Right ventricle myocardium inferior (tissue), 1 donor: Measurements from ENCODE around the gene PIP4K2A. TPM values are rescaled to one million over a fixed set of nuclear protein-coding genes. Genes with fewer than 3 reads are reported as not detected.
"Not testable (repeated sequence)": the region's sequence is repeated elsewhere in the genome, so short reads cannot be mapped to it uniquely, and the experiment has no call there.

ENCODE experiments used
- ATAC-seq: fragments of 200-7000 bp; cut with Tn5 transposase; one replicate; pipeline ENCODE4 v1.9.1; 2020; ENCODE audit warnings: mild to moderate bottlenecking, moderate library complexity
- DNase-seq: peaks from one replicate; pipeline ENCODE4 v3.0.0; 2021; ENCODE audit errors: missing footprints
- intact Hi-C: fragments of 100-400 bp; cut with DNase I; formaldehyde crosslinking; loops from one replicate; pipeline ENCODE4 v1.11.0; 2022
- long read RNA-seq: library from polyadenylated mRNA; unstranded; transcript quantifications from one replicate; pipeline ENCODE4 v2.0.0, GENCODE V29; 2021
- total RNA-seq: library from RNA; stranded (reverse); fragmentation: NEBNext Ultra II Directional; extraction: Animal tissue kit (Norgen Biotek cat#: 25700); gene quantifications from one replicate; pipeline ENCODE4 v1.2.1, GENCODE V29; 2021
- donor health status: DM: no; HTN: yes; CAD: no; lungs with severe emphysema.

The PIP4K2A gene
- total RNA-seq, result 14.0 TPM
- long read RNA-seq, partial matches to known transcripts, result 1 of 2 reads
- long read RNA-seq, other reads (novel, unspliced or antisense), result 1 of 2 reads

GRCh38 chr10:22714479-22715289 lies at the start of gene PIP4K2A:
TSS of gene PIP4K2A (minus strand) at chr10:22714578. CDS start at chr10:22714326, 252 bp downstream.
- DNase-seq, result peak; percentile 93
- intact Hi-C loops, result loop anchor here (1.0 to 10.0 kb wide), 3 partner anchors 29 to 390 kb away; partner anchors contain the start of gene BMI1
- ATAC-seq, result peak; percentile 91

GRCh38 chr10:22761569-22762220 lies 47.3 kb upstream of the PIP4K2A start:
- intact Hi-C loops, result no loop called here
- DNase-seq (no peak), ATAC-seq (no peak)

GRCh38 chr10:22760025-22760424 lies 45.6 kb upstream of the PIP4K2A start:
- ATAC-seq, result no peak
- intact Hi-C loops, result no loop called here

GRCh38 chr10:22758867-22759266 lies 44.5 kb upstream of the PIP4K2A start:
- ATAC-seq (no peak), DNase-seq (no peak)
- intact Hi-C loops, result no loop called here

More at GRCh38 chr10:22760025-22760424, 45.6 kb upstream of the PIP4K2A start:
- DNase-seq, result no peak

GRCh38 chr10:22754296-22754695 lies 39.9 kb upstream of the PIP4K2A start:
- ATAC-seq (no peak), DNase-seq (no peak)
- intact Hi-C loops, result no loop called here

- intact Hi-C loops, result no loop called here
- ATAC-seq (no peak), DNase-seq (no peak)
Observed at GRCh38 chr10:22753786-22754185, 39.4 kb upstream of the PIP4K2A start.

GRCh38 chr10:22752272-22752889 lies 38.0 kb upstream of the PIP4K2A start:
- no peak for DNase-seq
- intact Hi-C loops, result no loop called here
- no peak for ATAC-seq

- DNase-seq (no peak), ATAC-seq (no peak)
- intact Hi-C loops, result no loop called here
Observed at GRCh38 chr10:22750131-22750530, 35.8 kb upstream of the PIP4K2A start.

GRCh38 chr10:22744858-22745257 lies 30.5 kb upstream of the PIP4K2A start:
- ATAC-seq, DNase-seq, intact Hi-C loops: not testable (repeated sequence)

- peak; percentile 31 for ATAC-seq
- intact Hi-C loops, result loop anchor here (1.0 kb wide), 1 partner anchor 27 kb away; no protein-coding TSS in a partner anchor
Observed at GRCh38 chr10:22742678-22743077, 28.3 kb upstream of the PIP4K2A start.

GRCh38 chr10:22741631-22742030 lies 27.3 kb upstream of the PIP4K2A start:
- DNase-seq, ATAC-seq, intact Hi-C loops: not testable (repeated sequence)

More at GRCh38 chr10:22742678-22743077, 28.3 kb upstream of the PIP4K2A start:
- no peak for DNase-seq

- DNase-seq (no peak), ATAC-seq (no peak)
- intact Hi-C loops, result no loop called here
Observed at GRCh38 chr10:22740180-22740579, 25.8 kb upstream of the PIP4K2A start.

- intact Hi-C loops, result no loop called here
- ATAC-seq, result peak; percentile 64
- no peak for DNase-seq
Observed at GRCh38 chr10:22737587-22737986, 23.2 kb upstream of the PIP4K2A start.

- intact Hi-C loops, result no loop called here
- ATAC-seq (no peak), DNase-seq (no peak)
Observed at GRCh38 chr10:22736134-22736533, 21.8 kb upstream of the PIP4K2A start.

- ATAC-seq (no peak), DNase-seq (no peak)
- intact Hi-C loops, result no loop called here
Observed at GRCh38 chr10:22733992-22734391, 19.6 kb upstream of the PIP4K2A start.

GRCh38 chr10:22727663-22728062 lies 13.3 kb upstream of the PIP4K2A start:
- DNase-seq (no peak), ATAC-seq (no peak)
- intact Hi-C loops, result no loop called here

- ATAC-seq (no peak), DNase-seq (no peak)
- intact Hi-C loops, result no loop called here
Observed at GRCh38 chr10:22727112-22727511, 12.7 kb upstream of the PIP4K2A start.

- no peak for DNase-seq
- intact Hi-C loops, result no loop called here
- no peak for ATAC-seq
Observed at GRCh38 chr10:22724773-22725172, 10.4 kb upstream of the PIP4K2A start.

- ATAC-seq (no peak), DNase-seq (no peak)
- intact Hi-C loops, result no loop called here
Observed at GRCh38 chr10:22723783-22724182, 9.4 kb upstream of the PIP4K2A start.
